ENCODE data around the gene RBMS1. TPM values are rescaled to one million over a fixed set of nuclear protein-coding genes. Genes with fewer than 3 reads are reported as not detected.

Gene RBMS1
- total and polyA plus RNA-seq, 2 donors (not counting 1 experiment from before 2014, with no cell fraction given) = 18.0 to 36.7 TPM

- DNase-seq = no peak
- H3K79me2 ChIP-seq (ENCODE audit: control insufficient read depth, insufficient read depth, low read length) = no peaks in the 10 kb centered on the region
- Mint-ChIP-seq H3K27me3 (no peaks in the 10 kb centered on the region), H3K4me3 (no peak overlapping the region), H3K9me3 (ENCODE audit: insufficient read depth) (no peaks in the 10 kb centered on the region), H3K4me1 (no peaks in the 10 kb centered on the region), H3K27ac (no peak overlapping the region)
- POLR2A ChIA-PET = no interaction called here
- peaks cover 30 to 57% of the 10 kb centered on the region in 2 experiments for H3K36me3 ChIP-seq (replicated peaks in 1 of 2; ENCODE audit: control extremely low read depth in 1 of 2, control insufficient read depth in 1 of 2, extremely low read depth in 1 of 2, insufficient read depth in 2 of 2, low read length in 1 of 2)
- no peak overlapping the region for H3K4me2 ChIP-seq (replicated peaks; ENCODE audit: low read depth, low read length, poor library complexity, severe bottlenecking)
- no peaks in the 10 kb centered on the region for H3K4me1 ChIP-seq (ENCODE audit: control insufficient read depth in 2 of 2, insufficient read depth in 2 of 2, low read length in 2 of 2)
- no peaks in the 10 kb centered on the region for H3K9me3 ChIP-seq (ENCODE audit: control extremely low read depth in 1 of 3, control insufficient read depth in 2 of 3, insufficient read depth in 1 of 3, low read length in 2 of 3)
- H3K4me3 ChIP-seq (ENCODE audit: control extremely low read depth in 1 of 5, extremely low read depth in 1 of 5, insufficient read depth in 1 of 5, low read depth in 2 of 5, low read length in 4 of 5) = no peak overlapping the region
- intact Hi-C loops (cut with micrococcal nuclease) = no loop called here
- H3K27ac ChIP-seq (ENCODE audit: low read length in 2 of 2) = no peak overlapping the region
- no peak overlapping the region for H3K9ac ChIP-seq (ENCODE audit: low read length)
- 95% methylated on average over 3 of the region's 6 CpGs for WGBS (ENCODE audit: insufficient coverage)
- ATAC-seq (ENCODE audit: low read depth) = no peak
- TF ChIP-seq CTCF (IDR thresholded peaks at IDR 0.05) (no peak), EZH2 (IDR thresholded peaks at IDR 0.05; ENCODE audit: borderline replicate concordance, insufficient read depth, low read depth, low read length, poor library complexity, severe bottlenecking) (no peak)
- H2AFZ ChIP-seq (ENCODE audit: insufficient read depth, low read depth, low read length, poor library complexity, severe bottlenecking) = no peak overlapping the region
- H4K20me1 ChIP-seq (ENCODE audit: control insufficient read depth, insufficient read depth, low read length, poor library complexity, severe bottlenecking) = no peaks in the 10 kb centered on the region
- CTCF ChIA-PET = no interaction called here
- H3K27me3 ChIP-seq (replicated peaks in 1 of 4; ENCODE audit: control extremely low read depth in 1 of 4, control insufficient read depth in 3 of 4, insufficient read depth in 4 of 4, low read length in 3 of 4) = no peaks in the 10 kb centered on the region
These were observed 216.5 kb downstream of the RBMS1 start for GRCh38 chr2:160277151-160277550.

GRCh38 chr2:160275656-160276055 is 218.0 kb downstream of the RBMS1 start:
- H3K4me2 ChIP-seq (replicated peaks; ENCODE audit: low read depth, low read length, poor library complexity, severe bottlenecking) = no peak overlapping the region
- DNase-seq (no peak), ATAC-seq (ENCODE audit: low read depth) (no peak)
- H2AFZ ChIP-seq (ENCODE audit: insufficient read depth, low read depth, low read length, poor library complexity, severe bottlenecking) = no peak overlapping the region
- Mint-ChIP-seq H3K27me3 (no peaks in the 10 kb centered on the region), H3K4me3 (no peak overlapping the region), H3K4me1 (no peaks in the 10 kb centered on the region), H3K9me3 (ENCODE audit: insufficient read depth) (no peaks in the 10 kb centered on the region), H3K27ac (no peak overlapping the region)
- TF ChIP-seq CTCF (IDR thresholded peaks at IDR 0.05) (no peak), EZH2 (IDR thresholded peaks at IDR 0.05; ENCODE audit: borderline replicate concordance, insufficient read depth, low read depth, low read length, poor library complexity, severe bottlenecking) (no peak)
- H4K20me1 ChIP-seq (ENCODE audit: control insufficient read depth, insufficient read depth, low read length, poor library complexity, severe bottlenecking) = no peaks in the 10 kb centered on the region
- H3K9me3 ChIP-seq (ENCODE audit: control extremely low read depth in 1 of 3, control insufficient read depth in 2 of 3, insufficient read depth in 1 of 3, low read length in 2 of 3) = no peaks in the 10 kb centered on the region
- no peaks in the 10 kb centered on the region for H3K4me1 ChIP-seq (ENCODE audit: control insufficient read depth in 2 of 2, insufficient read depth in 2 of 2, low read length in 2 of 2)
- peaks cover 33 to 48% of the 10 kb centered on the region in 2 experiments for H3K36me3 ChIP-seq (replicated peaks in 1 of 2; ENCODE audit: control extremely low read depth in 1 of 2, control insufficient read depth in 1 of 2, extremely low read depth in 1 of 2, insufficient read depth in 2 of 2, low read length in 1 of 2)
- no peak overlapping the region for H3K4me3 ChIP-seq (ENCODE audit: control extremely low read depth in 1 of 5, extremely low read depth in 1 of 5, insufficient read depth in 1 of 5, low read depth in 2 of 5, low read length in 4 of 5)
- H3K9ac ChIP-seq (ENCODE audit: low read length) = no peak overlapping the region
- no peak overlapping the region for H3K27ac ChIP-seq (ENCODE audit: low read length in 2 of 2)
- no peaks in the 10 kb centered on the region for H3K79me2 ChIP-seq (ENCODE audit: control insufficient read depth, insufficient read depth, low read length)
- no CpG with 5 or more reads among the region's 3 CpGs for WGBS (ENCODE audit: insufficient coverage)
- H3K27me3 ChIP-seq (replicated peaks in 1 of 4; ENCODE audit: control extremely low read depth in 1 of 4, control insufficient read depth in 3 of 4, insufficient read depth in 4 of 4, low read length in 3 of 4) = no peaks in the 10 kb centered on the region
- POLR2A ChIA-PET = no interaction called here
- CTCF ChIA-PET = no interaction called here
- intact Hi-C loops (cut with micrococcal nuclease) = no loop called here
